PC-9 (cell line): Measurements from ENCODE around the gene SLC6A6. TPM values are rescaled to one million over a fixed set of nuclear protein-coding genes. Genes with fewer than 3 reads are reported as not detected.

Experiments used
- BruUV-seq: library from RNA; stranded (reverse); fragments of 400-500 nt; replicated peaks from 2 replicates; lab custom pipeline; 2021; lab: Mats Ljungman, UMichigan
- CTCF ChIA-PET: fragments of 300-600 bp; sonication (Branson Sonifier 250); formaldehyde crosslinking; loops from one replicate; lab custom pipeline; 2022; ENCODE audit warnings: antibody characterized with exemption; lab: Charles Lee
- POLR2A ChIA-PET: fragments of 300-600 bp; sonication (Branson Sonifier 250); formaldehyde crosslinking; loops from one replicate; lab custom pipeline; 2022; ENCODE audit warnings: antibody characterized with exemption; ENCODE audit not compliant: unreplicated experiment; lab: Charles Lee
- DNase-seq, 2 experiments: peaks; one replicate each; pipeline versions ENCODE4 v3.0.0 to v3.0.0-alpha.2; 2015 to 2022; ENCODE audit warnings: mixed read lengths in 1 of 2
- H2AFZ ChIP-seq: fragments of 200-600 bp; sonication (generic); 2 replicates; pipeline ENCODE4 v1.8.1; 2017; ENCODE audit warnings: antibody characterized with exemption
- H3F3A ChIP-seq: fragments of 200-600 bp; sonication (generic); 2 replicates; pipeline ENCODE4 v1.8.1; 2017; ENCODE audit warnings: antibody characterized with exemption, mild to moderate bottlenecking, low read depth; ENCODE audit not compliant: insufficient read depth
- H3K27ac ChIP-seq: fragments of 200-600 bp; sonication (generic); 2 replicates; pipeline ENCODE4 v1.6.1; 2016; ENCODE audit warnings: mixed run types
- H3K27me3 ChIP-seq: fragments of 200-600 bp; sonication (generic); 2 replicates; pipeline ENCODE4 v1.6.1; 2016; ENCODE audit warnings: low read depth, mixed run types; ENCODE audit not compliant: insufficient read depth
- H3K36me3 ChIP-seq: fragments of 200-600 bp; sonication (generic); 2 replicates; pipeline ENCODE4 v1.6.1; 2016; ENCODE audit warnings: low read depth, mixed run types
- H3K4me1 ChIP-seq: fragments of 200-600 bp; sonication (generic); replicated peaks from 2 replicates; pipeline ENCODE4 v1.6.1; 2016; ENCODE audit warnings: mixed run types; ENCODE audit not compliant: insufficient read depth
- H3K4me2 ChIP-seq: fragments of 200-600 bp; sonication (generic); 2 replicates; pipeline ENCODE4 v1.6.1; 2017; ENCODE audit warnings: mixed run types
- H3K4me3 ChIP-seq: fragments of 200-600 bp; sonication (generic); 2 replicates; pipeline ENCODE4 v1.6.1; 2016; ENCODE audit warnings: mixed run types
- H3K79me2 ChIP-seq: fragments of 200-600 bp; sonication (generic); 2 replicates; pipeline ENCODE4 v1.6.1; 2017; ENCODE audit warnings: low read depth, mixed run types
- H3K9me2 ChIP-seq: fragments of 200-600 bp; sonication (generic); 2 replicates; pipeline ENCODE4 v1.8.1; 2017; ENCODE audit warnings: mild to moderate bottlenecking; ENCODE audit not compliant: insufficient read depth
- H3K9me3 ChIP-seq: fragments of 200-600 bp; sonication (generic); 2 replicates; pipeline ENCODE4 v1.8.1; 2016; ENCODE audit warnings: low read depth; ENCODE audit not compliant: insufficient read depth
- H4K20me1 ChIP-seq: fragments of 200-600 bp; sonication (generic); 2 replicates; pipeline ENCODE4 v1.8.1; 2017; ENCODE audit not compliant: insufficient read depth
- EZH2 ChIP-seq: fragments of 200-600 bp; sonication (generic); IDR thresholded peaks from 2 replicates; pipeline ENCODE4 v1.8.0; 2017; ENCODE audit warnings: antibody characterized with exemption, low read depth
- intact Hi-C: fragments of 100-400 bp; cut with micrococcal nuclease; formaldehyde crosslinking; loops from one replicate; pipeline ENCODE4 v1.10.0; 2022; ENCODE audit not compliant: unreplicated experiment
- total RNA-seq: library from RNA; stranded (reverse); gene quantifications from 2 replicates; pipeline ENCODE4 v1.2.3, GENCODE V29; 2021
- TF ChIP-seq, protein P1 (sequence below): fragments of 200-600 bp; sonication (generic); conservative IDR thresholded peaks from 2 replicates; pipeline ENCODE4 v1.6.1; 2017; ENCODE audit warnings: mixed run types, antibody characterized with exemption, mild to moderate bottlenecking, moderate library complexity

The SLC6A6 gene
- total RNA-seq, 1 experiment from 2014 or later, result 122 TPM

DNA sequence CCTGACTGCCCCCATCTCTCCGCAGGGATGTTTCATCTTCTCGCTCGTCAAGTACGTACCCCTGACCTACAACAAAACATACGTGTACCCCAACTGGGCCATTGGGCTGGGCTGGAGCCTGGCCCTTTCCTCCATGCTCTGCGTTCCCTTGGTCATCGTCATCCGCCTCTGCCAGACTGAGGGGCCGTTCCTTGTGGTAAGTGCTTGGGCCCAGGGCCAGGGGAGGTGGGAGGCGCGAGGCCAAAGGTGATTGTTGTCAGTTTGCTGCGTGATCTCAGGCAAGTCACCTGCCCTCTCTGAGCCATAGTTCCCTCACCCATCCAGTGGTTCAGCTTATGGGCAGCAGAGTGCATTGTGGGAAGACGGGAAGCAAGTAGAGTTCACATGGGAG is 79.2 kb downstream of the SLC6A6 start:
- Histone ChIP-seq H3K4me2 (no peak overlapping the region), H4K20me1 (peaks cover 7% of the 10 kb centered on the region; the same call in 1 of the 2 replicates), H3K4me1 (no peaks in the 10 kb centered on the region), H3K36me3 (peaks cover 45% of the 10 kb centered on the region), H3K9me2 (no peaks in the 10 kb centered on the region), H3K4me3 (no peak overlapping the region), H3F3A (peaks cover 16% of the 10 kb centered on the region; the same call in 1 of the 2 replicates), H3K79me2 (no peaks in the 10 kb centered on the region), H2AFZ (no peak overlapping the region), H3K27me3 (no peaks in the 10 kb centered on the region), H3K9me3 (no peaks in the 10 kb centered on the region), H3K27ac (no peak overlapping the region)
- ChIA-PET CTCF (no interaction called here), POLR2A (no interaction called here)
- TF ChIP-seq EZH2, result no peak
- TF ChIP-seq, protein P1, sequence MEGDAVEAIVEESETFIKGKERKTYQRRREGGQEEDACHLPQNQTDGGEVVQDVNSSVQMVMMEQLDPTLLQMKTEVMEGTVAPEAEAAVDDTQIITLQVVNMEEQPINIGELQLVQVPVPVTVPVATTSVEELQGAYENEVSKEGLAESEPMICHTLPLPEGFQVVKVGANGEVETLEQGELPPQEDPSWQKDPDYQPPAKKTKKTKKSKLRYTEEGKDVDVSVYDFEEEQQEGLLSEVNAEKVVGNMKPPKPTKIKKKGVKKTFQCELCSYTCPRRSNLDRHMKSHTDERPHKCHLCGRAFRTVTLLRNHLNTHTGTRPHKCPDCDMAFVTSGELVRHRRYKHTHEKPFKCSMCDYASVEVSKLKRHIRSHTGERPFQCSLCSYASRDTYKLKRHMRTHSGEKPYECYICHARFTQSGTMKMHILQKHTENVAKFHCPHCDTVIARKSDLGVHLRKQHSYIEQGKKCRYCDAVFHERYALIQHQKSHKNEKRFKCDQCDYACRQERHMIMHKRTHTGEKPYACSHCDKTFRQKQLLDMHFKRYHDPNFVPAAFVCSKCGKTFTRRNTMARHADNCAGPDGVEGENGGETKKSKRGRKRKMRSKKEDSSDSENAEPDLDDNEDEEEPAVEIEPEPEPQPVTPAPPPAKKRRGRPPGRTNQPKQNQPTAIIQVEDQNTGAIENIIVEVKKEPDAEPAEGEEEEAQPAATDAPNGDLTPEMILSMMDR, result no peak
- BruUV-seq, result no TSS peak
- DNase-seq, result no peak
- intact Hi-C loops, result no loop called here

DNA sequence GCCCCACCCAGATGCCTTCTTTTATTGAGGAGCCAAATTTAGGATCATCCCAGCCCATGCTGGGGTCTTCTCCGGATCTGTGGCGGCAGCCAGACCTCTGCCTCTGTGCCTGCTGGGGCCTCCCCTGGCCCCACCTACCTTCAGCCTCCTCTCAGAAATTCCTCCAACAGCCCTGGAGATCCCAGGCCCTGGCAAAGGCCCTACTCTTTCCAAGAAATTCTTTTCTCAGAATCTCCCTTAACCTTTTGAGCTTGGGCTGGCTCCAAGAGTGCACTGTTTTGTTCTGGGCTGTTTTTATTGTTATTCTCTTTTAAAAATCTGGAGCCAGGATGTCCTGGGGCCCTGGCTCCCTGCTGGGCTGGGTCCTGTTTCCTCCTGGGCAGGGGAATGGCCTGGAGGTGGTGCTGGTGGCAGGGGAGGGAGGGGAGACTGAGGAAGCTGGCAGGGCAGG is 79.9 kb downstream of the SLC6A6 start:
- intact Hi-C loops, result no loop called here
- no peaks in the 10 kb centered on the region for H3K27me3 ChIP-seq
- no peaks in the 10 kb centered on the region for H3K9me2 ChIP-seq
- H3K9me3 ChIP-seq, result no peaks in the 10 kb centered on the region
- no peak overlapping the region for H3K27ac ChIP-seq
- H3K4me2 ChIP-seq, result no peak overlapping the region
- H3K36me3 ChIP-seq, result peaks cover 42% of the 10 kb centered on the region; the same call in 1 of the 2 replicates
- ChIA-PET CTCF (no interaction called here), POLR2A (no interaction called here)
- no peak for TF ChIP-seq EZH2
- TF ChIP-seq, protein P1, result no peak
- H4K20me1 ChIP-seq, result peaks cover 7% of the 10 kb centered on the region; the same call in 1 of the 2 replicates
- no TSS peak for BruUV-seq
- H2AFZ ChIP-seq, result no peak overlapping the region
- H3K4me1 ChIP-seq, result no peaks in the 10 kb centered on the region
- DNase-seq, result no peak
- H3K4me3 ChIP-seq, result no peak overlapping the region
- peaks cover 16% of the 10 kb centered on the region; the same call in 1 of the 2 replicates for H3F3A ChIP-seq
- H3K79me2 ChIP-seq, result no peaks in the 10 kb centered on the region

DNA sequence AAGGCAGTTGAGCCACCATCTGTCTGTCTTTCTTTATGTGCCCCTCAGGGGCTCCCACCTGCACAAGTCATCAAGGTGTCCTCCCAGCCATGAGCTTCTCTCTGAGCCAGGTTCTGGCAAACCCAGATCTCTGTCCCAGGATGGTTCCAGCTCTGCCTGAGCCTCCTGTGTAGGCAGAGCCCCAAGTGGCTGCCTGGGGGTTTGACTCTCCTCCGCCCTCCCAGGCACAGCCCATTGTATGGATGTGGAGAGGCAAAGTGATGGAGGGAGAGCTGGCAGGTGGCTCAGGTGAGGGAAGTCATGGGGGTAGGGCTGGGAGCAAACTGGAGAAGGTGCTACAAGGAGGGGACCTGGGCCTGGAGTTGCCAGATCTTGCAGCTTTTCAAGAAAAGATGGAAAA is 80.9 kb downstream of the SLC6A6 start:
- no TSS peak for BruUV-seq
- H3K4me2 ChIP-seq, result no peak overlapping the region
- H3K9me3 ChIP-seq, result no peaks in the 10 kb centered on the region
- H3F3A ChIP-seq, result peaks cover 18% of the 10 kb centered on the region; the same call in 1 of the 2 replicates
- no peaks in the 10 kb centered on the region for H3K27me3 ChIP-seq
- POLR2A ChIA-PET, result no interaction called here
- H3K36me3 ChIP-seq, result peaks cover 35% of the 10 kb centered on the region; the same call in 1 of the 2 replicates
- intact Hi-C loops, result no loop called here
- H3K4me3 ChIP-seq, result no peak overlapping the region
- DNase-seq, result no peak
- CTCF ChIA-PET, result no interaction called here
- TF ChIP-seq, protein P1, result no peak
- TF ChIP-seq EZH2, result no peak
- no peaks in the 10 kb centered on the region for H3K9me2 ChIP-seq
- no peaks in the 10 kb centered on the region for H3K79me2 ChIP-seq
- H3K4me1 ChIP-seq, result no peaks in the 10 kb centered on the region
- H2AFZ ChIP-seq, result no peak overlapping the region
- no peak overlapping the region for H3K27ac ChIP-seq
- peaks cover 7% of the 10 kb centered on the region; the same call in 1 of the 2 replicates for H4K20me1 ChIP-seq
